GM19468 (cell line): ENCODE results near the gene MAFB.

Experiments used
- ATAC-seq: cut with Tn5 transposase; IDR thresholded peaks from one replicate; pipeline ENCODE4 v1.9.1; 2021; ENCODE audit warnings: mild to moderate bottlenecking, moderate library complexity, moderate number of reproducible peaks; ENCODE audit not compliant: unreplicated experiment; ENCODE audit errors: extremely low read depth

MAFB gene

GRCh38 chr20:40637176-40637575, 51.9 kb downstream of the MAFB start:
- no peak for ATAC-seq

GRCh38 chr20:40636486-40636885, 52.5 kb downstream of the MAFB start:
- ATAC-seq: no peak

- ATAC-seq: no peak
Measured at GRCh38 chr20:40635971-40636370, 53.1 kb downstream of the MAFB start.
